Measurements from ENCODE around the gene HSD17B12.
A peak's percentile ranks its signal among the peaks of the same experiment; 100 is the strongest.

The HSD17B12 gene

DNA sequence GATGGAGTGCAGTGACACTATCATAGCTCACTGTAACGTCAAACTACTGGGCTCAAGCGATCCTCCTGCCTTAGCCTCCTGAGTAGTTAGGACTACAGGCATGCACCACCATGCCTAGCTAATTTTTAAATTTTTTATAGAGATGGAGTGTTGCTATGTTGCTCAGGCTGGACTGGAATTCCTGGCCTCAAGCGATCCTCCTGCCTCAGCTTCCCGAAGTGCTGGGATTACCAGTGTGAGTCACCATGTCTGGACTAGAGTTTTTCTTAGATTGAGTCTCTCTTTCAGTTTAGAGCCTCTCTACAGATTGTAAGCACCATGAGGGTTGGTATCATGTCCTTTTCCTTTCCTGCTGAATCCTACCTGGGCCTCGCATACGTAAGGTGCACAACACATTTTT, 142.8 kb downstream of the HSD17B12 start:
- no peak overlapping the region for H3K4me3 ChIP-seq (ENCODE audit: low read depth, low read length)
- POLR2A ChIA-PET: no interaction called here
- CTCF ChIA-PET: interaction anchor here (0.7 to 8.7 kb wide), 4 partner anchors 10 to 29 kb away, joined by 3 to 148 read pairs (median 12); no protein-coding TSS in a partner anchor
- TF ChIP-seq, protein P1, sequence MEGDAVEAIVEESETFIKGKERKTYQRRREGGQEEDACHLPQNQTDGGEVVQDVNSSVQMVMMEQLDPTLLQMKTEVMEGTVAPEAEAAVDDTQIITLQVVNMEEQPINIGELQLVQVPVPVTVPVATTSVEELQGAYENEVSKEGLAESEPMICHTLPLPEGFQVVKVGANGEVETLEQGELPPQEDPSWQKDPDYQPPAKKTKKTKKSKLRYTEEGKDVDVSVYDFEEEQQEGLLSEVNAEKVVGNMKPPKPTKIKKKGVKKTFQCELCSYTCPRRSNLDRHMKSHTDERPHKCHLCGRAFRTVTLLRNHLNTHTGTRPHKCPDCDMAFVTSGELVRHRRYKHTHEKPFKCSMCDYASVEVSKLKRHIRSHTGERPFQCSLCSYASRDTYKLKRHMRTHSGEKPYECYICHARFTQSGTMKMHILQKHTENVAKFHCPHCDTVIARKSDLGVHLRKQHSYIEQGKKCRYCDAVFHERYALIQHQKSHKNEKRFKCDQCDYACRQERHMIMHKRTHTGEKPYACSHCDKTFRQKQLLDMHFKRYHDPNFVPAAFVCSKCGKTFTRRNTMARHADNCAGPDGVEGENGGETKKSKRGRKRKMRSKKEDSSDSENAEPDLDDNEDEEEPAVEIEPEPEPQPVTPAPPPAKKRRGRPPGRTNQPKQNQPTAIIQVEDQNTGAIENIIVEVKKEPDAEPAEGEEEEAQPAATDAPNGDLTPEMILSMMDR (IDR thresholded peaks at IDR 0.05; ENCODE audit: insufficient read depth, low read length, missing control alignments): no peak
- no peak for DNase-seq (ENCODE audit: low read depth, low spot score)

DNA sequence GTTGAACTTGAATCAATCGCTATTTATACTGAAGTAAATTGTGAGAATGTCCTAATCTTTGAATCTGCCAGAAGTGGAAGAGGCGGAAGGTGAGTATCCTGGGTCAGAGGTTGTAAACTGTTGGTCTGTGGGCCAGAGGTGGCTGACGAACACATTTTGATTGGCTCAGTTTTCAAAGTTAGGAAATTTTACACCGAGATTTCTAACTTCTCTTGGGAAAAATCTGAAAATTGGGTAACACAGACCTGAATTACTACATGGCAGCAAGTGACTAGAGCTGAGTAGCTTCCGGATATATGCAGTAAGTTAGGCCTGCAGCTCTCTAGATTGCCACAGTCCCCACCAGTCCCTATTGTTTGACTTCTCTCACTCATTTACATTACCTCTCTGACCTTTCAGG, 143.3 kb downstream of the HSD17B12 start:
- CTCF ChIA-PET: interaction anchor here (0.6 to 8.7 kb wide), 5 partner anchors 9 to 27 kb away, joined by 3 to 148 read pairs (median 7); no protein-coding TSS in a partner anchor
- DNase-seq (ENCODE audit: low read depth, low spot score): no peak
- TF ChIP-seq, protein P1 (IDR thresholded peaks at IDR 0.05; ENCODE audit: insufficient read depth, low read length, missing control alignments): no peak
- POLR2A ChIA-PET: no interaction called here
- H3K4me3 ChIP-seq (ENCODE audit: low read depth, low read length): no peak overlapping the region

DNA sequence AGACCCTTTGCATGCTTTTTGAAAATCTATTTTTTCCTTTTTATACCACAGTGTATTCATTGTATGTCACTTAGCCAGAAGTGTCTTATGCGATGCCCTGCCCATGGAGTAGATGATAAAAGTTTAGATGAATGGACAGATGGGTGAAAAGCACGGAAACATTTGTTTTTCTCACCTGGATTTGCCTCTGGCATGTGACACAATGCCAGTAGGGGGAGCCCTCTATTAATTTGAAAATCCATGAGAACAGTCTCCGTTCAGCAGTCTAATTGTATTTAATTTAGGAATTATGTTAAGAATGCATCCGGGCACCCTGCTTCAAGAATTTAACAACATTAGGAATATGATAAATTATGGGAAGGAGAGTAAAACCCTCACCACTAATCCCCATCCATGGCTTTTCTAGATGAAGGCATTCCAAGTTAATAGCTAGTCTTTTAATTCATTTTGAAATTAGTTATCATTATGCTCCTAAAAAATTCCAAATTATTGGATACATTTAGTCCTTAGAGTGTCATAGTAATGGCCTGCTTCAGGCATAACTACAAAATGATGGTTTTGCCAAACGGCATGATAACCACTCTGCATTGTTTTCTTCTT, 144.8 kb downstream of the HSD17B12 start:
- no peak for DNase-seq (ENCODE audit: low read depth, low spot score)
- no peak overlapping the region for H3K4me3 ChIP-seq (ENCODE audit: low read depth, low read length)
- TF ChIP-seq, protein P1 (IDR thresholded peaks at IDR 0.05; ENCODE audit: insufficient read depth, low read length, missing control alignments): peak; percentile 66
- POLR2A ChIA-PET: no interaction called here
- CTCF ChIA-PET: interaction anchor here (0.7 to 8.7 kb wide), 36 partner anchors 9 to 321 kb away, joined by 3 to 148 read pairs (median 4); partner anchors contain the start of gene HSD17B12

DNA sequence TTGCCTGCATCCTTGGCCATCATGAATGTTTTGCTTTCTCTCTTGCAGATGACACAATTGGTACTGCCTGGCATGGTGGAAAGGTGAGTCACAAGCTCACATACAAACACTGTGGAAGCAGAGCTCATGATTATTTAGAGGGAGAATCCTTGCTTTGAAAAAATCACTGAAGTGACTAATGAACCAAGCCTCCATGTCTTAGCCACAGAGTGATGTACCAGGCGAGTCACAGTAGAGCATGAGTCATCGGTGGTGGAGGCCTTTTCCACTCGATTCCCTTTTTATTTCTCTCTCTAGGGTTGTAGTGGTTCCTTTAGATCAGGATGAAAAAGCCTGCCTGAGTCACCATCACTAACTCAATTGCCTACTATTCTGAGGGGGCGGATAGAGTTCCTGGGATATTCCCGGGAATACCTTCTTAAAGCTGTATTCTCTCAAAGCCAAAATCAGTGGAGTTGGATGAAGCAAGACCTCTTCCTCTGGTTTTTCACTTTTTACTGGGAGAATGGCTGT, 150.4 kb downstream of the HSD17B12 start:
- POLR2A ChIA-PET: interaction anchor here (0.8 to 1.3 kb wide), 5 partner anchors 30 to 112 kb away, joined by 3 to 5 read pairs (median 4); partner anchors contain the start of gene C11orf96
- TF ChIP-seq, protein P1 (IDR thresholded peaks at IDR 0.05; ENCODE audit: insufficient read depth, low read length, missing control alignments): no peak
- CTCF ChIA-PET: interaction anchor here (1.1 to 8.7 kb wide), 6 partner anchors 20 to 329 kb away, joined by 3 to 148 read pairs (median 4); no protein-coding TSS in a partner anchor
- DNase-seq (ENCODE audit: low read depth, low spot score): peak; percentile 99
- no peak overlapping the region for H3K4me3 ChIP-seq (ENCODE audit: low read depth, low read length)

DNA sequence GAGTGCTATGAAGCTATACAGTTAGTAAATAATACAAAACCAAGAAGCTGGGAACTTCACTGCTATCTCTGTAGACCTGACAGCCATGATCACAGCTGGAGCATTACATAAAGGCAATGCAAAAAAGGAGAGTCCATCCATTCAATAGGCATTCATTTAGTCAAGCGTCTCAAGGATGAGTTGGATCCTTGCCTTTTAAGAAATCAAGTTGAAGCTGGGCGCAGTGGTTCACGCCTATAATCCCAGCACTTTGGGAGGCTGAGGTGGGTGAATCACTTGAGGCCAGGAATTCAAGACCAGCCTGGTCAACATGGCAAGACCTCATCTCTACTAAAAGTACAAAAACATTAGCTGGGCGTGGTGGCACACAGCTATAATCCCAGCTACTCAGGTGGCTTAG, 152.0 kb downstream of the HSD17B12 start:
- DNase-seq (ENCODE audit: low read depth, low spot score): no peak
- ChIA-PET CTCF (interaction anchor here (0.7 to 8.4 kb wide), 4 partner anchors 9 to 244 kb away, joined by 3 to 75 read pairs (median 5); no protein-coding TSS in a partner anchor), POLR2A (no interaction called here)
- TF ChIP-seq, protein P1 (IDR thresholded peaks at IDR 0.05; ENCODE audit: insufficient read depth, low read length, missing control alignments): no peak
- no peak overlapping the region for H3K4me3 ChIP-seq (ENCODE audit: low read depth, low read length)

DNA sequence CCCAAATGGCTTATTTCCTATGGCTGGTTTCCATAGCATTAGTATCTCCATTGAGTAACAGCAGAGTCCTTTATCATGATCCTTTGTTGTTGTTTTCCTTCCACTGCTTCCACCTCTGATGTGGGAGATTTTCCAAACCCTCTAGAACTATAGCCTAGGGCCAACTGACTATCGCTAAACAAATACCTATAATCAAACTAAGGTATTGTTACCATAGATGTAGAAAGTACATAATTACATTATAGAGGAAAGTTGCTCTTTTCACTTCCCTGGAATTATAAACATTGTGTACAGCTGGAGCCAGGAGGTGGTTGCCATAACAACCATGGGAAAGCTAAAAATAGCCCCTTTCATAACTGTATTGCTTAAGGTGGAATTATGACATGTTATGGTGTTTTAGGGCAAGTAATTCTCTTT, 153.1 kb downstream of the HSD17B12 start:
- ChIA-PET POLR2A (no interaction called here), CTCF (interaction anchor here (1.8 to 8.4 kb wide), 3 partner anchors 10 to 20 kb away, joined by 3 to 75 read pairs (median 7); no protein-coding TSS in a partner anchor)
- TF ChIP-seq, protein P1 (IDR thresholded peaks at IDR 0.05; ENCODE audit: insufficient read depth, low read length, missing control alignments): no peak
- peak; percentile 26 for DNase-seq (ENCODE audit: low read depth, low spot score)
- no peak overlapping the region for H3K4me3 ChIP-seq (ENCODE audit: low read depth, low read length)

Data from AG04449 (cell line).